ENCODE data around the gene DPH7.

DNA sequence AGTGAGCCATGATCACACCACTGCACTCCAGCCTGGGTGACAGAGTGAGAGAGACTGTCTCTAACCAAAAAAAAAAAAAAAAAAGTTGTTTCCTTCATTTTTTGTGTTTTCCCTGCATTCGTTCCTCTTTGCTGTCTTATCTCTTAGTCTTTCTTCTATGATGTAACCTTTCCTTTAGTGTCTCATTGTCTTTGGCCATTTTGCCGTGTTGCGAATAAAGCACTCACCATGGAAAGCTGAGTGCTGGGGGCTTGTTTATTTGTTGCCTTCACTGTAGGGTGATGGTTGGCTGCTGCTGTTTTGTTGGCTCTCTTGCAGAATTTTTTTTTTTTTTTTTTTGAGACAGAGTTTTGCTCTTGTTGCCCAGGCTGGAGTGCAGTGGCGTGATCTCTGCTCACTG lies 47.7 kb upstream of the DPH7 start:
- TF ChIP-seq EZH2phosphoT487 (IDR thresholded peaks at IDR 0.05; ENCODE audit: insufficient read depth, low read depth) = no peak
- TF ChIP-seq EZH2 (IDR thresholded peaks at IDR 0.05; ENCODE audit: insufficient read depth, poor library complexity, severe bottlenecking) = no peak
